DMS 273 (cell line): ENCODE data around the gene MYL6.

Source experiments
- DNase-seq: peaks from one replicate; lab custom pipeline; 2025; ENCODE audit not compliant: unreplicated experiment; lab: John Stamatoyannopoulos, UW

The MYL6 gene

DNA sequence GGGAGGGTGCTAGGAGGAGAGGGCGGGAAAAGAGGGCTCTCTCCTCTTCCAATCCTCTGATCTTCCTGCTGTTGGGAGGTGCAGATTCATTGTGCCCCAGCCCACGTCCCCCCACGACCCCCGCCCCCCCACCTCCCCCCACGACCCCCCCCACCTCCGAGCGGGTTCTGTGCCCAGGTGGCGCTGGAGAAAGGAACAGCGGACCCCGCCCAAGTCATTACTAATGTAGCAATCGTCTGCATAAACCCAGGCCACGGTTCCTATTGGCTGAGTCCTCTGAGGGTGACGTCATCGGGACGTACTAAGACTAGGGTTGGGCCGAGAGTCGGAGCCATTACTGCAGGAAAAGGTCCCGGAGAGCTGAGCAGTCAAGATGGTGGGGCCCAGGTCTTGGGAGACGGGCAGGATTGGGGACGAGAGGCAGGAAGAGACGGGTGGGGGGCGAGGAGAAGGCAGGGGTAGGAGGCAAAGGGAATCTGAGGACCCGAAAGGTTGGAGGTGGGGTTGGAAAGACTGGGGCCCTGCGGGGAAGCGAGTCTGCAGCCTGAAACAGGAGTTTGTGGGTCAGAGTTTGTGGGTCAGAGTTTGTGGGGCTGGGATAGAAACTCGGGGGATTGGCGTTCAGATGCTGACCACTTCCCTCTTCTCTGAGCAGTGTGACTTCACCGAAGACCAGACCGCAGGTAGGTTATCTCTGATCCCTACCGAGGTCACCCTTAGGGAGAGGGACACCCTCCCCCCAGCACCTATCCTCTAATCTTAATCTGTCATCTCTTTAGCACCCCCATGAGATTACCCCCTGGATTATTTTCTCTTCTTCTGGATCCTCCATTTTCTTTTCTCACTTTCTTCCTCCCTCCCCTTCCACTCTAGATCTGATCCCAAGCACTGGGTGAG is at the start of gene MYL6:
MYL6 (plus strand) TSS at position 331 of the 897 bp plus-strand sequence; CDS start at position 374, 43 bp downstream.
- peak; percentile 98 for DNase-seq

DNA sequence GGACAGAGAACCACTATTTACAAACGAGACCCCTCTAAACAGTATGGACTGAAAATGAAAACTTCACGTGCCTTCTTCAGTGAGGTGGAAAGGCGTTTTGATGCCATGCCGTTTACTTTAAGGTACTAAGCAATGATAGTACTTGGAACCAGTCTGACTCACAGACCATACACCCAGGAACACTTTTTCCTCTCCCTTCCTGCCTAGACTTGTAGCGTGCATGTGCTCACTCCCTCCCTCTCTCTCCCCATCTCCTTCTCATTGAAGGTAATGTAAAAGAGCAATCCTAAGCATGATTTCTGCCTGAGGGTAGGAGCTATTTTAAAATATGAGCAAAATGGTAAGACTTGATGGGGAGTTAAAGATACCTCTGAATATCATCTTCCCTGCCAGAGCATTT is 47.6 kb upstream of the MYL6 start:
- DNase-seq: no peak

DNA sequence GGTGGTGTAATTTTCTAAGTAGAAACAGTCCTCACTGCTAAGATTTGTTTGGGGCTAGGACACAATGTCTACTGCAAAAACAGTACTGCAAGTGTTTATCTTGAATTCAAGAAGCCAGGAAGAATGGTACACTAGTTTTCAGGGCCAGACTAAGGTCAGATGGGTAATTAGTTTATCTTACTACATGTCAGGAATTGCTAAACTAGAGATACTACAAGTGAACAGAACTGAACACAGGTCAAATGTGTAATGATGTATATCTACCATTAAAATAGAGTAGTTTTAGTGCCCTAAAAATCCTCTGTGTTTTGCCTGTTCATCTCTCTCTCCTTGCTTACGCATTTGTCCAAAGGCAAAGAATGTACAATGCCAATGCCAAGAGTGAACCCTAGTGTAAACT is 44.1 kb upstream of the MYL6 start:
- DNase-seq: no peak

DNA sequence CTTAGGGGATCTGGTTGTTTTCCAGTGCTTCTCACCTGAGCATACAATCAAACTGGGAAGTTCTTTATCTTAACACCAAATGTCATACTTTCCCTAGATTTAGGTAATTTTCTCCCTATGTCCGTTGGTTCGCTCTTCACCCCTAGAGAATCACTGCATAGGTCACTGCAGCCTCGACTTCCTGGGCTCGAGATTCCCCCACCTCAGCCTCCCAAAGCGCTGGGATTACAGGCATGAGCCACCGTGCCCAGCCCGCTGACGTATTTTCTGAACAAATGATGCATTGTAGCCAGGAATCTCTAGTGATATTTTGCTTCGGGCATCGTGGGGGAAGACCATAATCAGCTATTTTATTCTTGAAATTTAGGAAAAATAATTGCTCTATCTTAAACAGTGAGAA is 42.8 kb upstream of the MYL6 start:
- no peak for DNase-seq

DNA sequence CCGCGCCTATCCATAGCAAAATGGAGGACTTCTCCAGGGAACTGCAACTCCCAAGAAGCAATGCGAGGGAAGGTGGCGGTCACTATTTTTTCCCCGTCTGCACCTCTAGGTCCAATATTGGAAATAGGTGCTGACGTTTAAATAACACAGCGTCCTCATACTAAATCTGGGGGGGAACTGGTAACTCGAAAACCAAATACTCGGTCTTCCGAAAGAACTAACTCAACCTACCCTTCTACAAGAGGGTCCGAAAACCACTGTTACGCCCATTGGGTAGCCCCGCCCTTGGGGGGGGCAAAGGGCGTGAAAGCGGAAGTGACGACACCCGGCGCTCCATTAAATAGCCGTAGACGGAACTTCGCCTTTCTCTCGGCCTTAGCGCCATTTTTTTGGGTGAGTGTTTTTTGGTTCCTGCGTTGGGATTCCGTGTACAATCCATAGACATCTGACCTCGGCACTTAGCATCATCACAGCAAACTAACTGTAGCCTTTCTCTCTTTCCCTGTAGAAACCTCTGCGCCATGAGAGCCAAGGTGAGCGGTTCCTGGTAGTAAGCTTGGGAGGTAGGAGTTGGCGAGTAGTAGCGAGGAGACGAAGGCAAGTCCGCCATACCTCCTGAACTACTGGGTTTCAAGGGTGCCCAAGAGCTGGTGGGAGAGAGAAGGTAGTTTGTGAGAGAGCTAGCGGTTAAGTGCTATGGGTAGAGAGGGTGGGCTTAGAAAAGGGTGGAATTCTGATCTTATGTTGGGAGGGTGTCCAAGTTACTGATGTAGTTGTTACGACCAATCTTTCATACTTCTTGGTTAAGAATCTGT is 41.7 kb upstream of the MYL6 start, which contains the start of gene RPL41:
RPL41 (plus strand) TSS at position 367 of the 815 bp plus-strand sequence.
- DNase-seq: peak; percentile 95

DNA sequence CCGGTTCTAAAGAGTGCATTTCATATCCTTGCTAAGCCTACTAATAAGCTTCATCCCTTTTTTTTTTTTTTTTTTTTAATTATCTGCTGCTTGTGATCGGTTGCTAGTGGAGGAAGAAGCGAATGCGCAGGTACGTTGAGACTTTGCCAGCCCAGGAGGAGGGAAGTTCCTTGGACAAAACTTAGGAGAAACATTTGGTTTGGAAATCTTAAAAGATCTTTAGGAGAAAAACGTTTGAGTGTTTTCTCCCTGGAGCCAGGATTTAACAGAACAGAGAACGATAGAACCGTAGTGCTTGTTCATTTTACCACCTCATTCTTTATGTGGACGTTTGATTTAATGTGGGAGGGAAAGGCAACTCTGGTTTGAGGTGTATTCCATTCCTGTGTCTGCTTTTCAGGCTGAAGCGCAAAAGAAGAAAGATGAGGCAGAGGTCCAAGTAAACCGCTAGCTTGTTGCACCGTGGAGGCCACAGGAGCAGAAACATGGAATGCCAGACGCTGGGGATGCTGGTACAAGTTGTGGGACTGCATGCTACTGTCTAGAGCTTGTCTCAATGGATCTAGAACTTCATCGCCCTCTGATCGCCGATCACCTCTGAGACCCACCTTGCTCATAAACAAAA is 41.0 kb upstream of the MYL6 start:
- DNase-seq: peak; percentile 42

DNA sequence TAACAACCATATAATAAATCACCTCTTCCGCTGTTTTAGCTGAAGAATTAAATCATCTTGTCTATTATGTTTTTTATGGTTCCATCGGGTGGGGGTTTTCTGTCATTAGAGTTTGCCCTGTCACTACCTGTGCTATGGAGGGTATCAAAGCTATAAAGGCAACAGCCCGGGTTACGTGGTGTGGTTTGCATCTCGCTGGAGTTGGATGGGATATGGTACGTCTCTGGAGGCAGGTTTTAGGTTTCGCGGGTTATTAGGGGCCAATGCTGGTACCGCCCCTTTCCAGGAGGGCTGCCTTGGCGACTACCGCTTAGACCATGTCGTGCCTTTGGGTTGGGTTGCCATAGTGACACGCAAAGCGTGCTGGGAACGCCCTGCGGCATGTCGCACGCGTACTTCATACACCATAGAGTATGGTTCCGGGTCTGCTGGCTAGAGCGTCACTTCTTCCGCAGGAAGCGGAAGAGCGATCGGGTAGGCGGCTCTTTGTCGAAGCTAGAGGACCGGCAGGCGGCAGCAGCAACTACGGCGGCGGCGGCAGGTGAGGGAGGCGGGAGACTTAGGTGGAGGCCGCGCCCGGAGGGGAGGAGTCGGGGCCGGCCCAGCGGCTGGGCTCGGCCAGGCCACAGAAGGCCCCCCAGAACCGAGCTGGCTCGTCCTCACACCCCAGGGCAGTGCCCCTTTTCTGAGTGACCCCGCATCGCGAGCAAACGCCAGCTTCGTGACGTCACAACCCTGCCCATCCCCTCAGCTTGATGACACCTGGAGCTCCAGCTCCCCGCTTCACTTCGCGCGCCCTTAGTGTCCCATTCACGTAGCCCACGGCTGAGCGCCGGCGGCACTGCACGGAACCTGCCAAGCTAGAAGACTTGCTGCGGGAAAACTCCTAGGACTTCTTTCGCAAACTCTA is 40.1 kb upstream of the MYL6 start, which contains the start of gene ZC3H10:
ZC3H10 (plus strand) TSS at position 489 of the 910 bp plus-strand sequence. CDS start 2,297 bp downstream, outside the sequence.
- DNase-seq: peak; percentile 99

DNA sequence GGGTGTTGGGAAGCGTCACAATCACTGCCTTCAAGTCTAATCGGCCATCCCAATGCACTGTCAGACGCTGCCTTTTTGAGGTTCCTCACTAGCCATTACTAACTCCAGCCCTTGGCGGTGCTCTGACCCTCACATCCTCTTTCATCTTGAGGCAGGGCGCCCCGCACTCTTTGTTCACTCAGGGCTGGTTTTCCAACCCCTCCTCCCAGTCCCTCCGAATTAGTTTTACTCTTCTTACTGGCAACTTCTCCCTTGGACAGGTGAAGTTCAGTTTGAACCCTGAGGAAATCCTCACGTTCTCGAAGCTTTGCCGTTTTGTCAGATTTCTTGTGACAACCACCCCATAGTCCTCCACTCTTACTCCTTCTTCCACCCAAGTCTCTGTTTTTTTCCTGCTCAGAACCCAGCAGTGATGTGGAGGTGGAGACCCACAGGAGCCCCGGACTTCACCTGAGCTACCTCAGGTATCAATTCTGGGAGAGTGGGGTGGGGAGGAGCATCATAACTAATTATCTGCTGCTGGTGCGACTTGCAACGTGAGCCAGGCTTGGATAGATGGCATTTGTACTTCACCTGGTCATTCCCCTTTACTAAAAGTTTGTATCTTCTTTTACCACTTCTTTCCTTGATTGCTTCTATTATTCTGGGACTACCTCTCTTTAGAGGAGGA is 39.3 kb upstream of the MYL6 start:
- DNase-seq: no peak

DNA sequence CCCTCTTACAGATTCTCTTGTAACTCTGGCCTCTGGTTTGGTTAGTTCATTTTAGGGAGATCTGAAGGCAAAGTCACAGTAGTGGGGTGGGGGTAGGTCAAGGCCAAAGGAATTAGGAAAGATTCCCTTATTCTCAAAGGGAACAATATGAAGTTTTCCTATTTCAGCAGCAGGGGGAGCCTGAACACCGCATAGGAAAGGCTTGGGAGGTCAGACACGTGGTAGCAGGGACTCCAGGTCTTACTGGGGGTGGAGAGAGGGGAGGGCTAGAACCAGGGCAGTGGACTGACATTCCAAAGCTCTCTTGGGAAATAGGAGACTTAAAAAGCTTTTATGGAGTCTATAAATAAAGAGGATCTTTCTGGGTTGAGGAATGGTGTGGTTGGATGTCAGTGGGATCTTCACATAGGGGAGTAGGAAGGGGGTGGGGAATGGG is 38.8 kb upstream of the MYL6 start:
- peak; percentile 91 for DNase-seq

DNA sequence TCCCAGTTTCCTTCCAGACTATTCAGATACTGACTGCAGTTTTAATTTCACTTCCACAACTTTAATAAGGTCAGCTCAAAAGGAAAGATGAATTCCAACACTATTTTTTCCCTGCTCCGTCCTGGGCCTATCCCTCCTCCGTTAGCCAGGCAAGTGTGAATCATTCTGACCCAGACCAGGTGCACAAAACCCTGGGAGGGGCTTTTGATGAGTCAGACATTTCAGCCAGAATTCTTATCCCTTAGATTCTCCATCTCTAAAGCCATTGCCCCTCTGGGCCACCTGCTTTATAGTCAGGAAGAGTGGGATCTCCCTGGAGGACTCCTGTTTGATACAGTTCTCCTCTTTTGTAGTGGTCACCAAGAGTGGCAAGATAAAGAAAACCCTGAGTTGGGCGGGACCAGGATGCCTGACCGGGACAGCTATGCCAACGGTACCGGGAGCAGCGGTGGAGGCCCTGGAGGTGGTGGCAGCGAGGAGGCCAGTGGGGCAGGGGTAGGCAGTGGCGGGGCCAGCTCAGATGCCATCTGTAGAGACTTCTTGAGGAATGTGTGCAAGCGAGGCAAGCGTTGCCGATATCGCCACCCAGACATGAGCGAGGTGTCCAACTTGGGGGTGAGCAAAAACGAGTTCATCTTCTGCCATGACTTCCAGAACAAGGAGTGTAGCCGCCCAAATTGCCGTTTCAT is 37.9 kb upstream of the MYL6 start:
- DNase-seq: no peak

DNA sequence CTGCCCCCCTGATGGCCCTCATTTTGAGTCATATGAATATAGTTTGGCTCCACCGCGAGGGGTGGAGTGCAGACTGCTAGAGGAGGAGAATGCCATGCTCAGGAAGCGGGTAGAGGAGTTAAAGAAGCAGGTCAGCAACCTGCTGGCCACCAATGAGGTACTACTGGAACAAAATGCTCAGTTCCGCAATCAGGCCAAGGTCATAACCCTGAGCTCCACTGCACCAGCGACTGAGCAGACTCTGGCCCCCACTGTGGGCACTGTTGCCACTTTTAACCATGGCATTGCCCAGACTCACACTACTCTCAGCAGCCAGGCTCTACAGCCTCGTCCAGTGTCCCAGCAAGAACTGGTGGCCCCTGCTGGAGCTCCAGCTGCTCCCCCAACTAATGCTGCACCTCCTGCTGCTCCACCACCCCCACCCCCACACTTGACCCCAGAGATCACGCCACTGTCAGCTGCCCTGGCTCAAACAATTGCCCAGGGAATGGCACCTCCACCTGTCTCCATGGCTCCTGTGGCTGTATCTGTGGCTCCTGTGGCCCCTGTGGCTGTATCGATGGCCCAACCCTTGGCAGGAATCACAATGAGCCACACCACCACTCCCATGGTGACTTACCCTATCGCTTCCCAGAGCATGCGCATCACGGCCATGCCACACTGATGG is 36.8 kb upstream of the MYL6 start:
- DNase-seq: no peak

DNA sequence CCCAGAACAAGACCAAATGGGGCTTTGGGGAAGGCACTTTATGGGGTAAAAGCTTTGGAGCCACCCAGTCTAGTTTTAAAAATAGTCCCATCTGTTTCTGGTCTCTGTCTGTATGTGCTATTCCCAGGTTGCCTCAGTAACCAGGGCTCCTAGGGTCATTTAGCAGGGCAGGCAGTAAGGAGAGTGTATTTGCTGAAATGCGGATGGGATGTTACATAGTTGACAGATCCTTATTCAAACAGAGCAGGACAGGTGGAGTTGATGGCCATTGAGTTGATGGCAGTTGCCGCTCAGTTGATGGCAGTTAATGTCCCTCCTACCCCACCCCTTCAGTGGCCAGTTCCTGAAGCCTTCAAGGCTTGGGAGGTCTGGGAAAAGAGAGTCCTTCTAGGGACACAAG is 35.5 kb upstream of the MYL6 start:
- DNase-seq: peak; percentile 52

DNA sequence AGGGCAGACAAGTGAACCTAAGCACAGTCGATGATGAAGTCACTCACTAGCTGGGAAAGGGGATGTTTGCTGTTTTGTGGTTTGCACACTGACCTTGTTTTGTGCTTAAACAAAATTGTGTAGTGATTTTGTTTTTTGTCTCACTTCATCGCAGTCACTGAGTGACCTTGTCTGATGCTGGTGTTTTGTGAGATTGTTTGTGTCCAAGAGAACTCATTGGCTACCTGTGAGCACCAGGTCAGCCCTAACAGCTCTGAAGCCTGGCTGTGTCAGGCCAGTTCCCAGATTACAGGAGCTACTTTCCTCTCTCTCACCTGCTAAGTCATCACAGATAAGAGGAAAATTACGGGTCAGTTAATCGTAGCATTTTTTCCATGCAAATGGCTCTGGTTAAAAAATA is 34.0 kb upstream of the MYL6 start:
- DNase-seq: no peak

DNA sequence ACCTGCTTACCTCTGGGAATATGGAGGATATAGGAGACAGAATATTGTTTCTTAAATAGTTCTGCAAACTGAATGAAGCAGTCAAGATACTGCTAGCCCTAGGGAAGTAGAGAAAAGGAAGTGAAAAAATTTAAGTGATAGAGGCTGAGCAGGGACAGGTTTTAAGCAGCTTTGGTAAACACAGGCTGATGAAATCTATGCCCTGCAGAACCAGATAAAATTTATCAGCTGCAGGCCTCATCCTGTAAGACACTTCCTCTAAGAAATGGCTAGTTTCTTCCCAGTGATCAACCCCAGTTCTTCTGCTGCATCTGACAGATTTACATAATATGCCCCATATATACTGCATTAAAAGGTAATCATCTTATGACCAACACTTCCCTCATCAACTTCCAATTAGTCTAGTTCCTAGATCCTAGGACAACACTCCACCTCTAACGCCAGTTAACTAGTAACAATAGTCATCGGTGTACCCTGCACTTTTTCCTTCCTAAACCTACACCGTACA is 31.4 kb upstream of the MYL6 start:
- no peak for DNase-seq

DNA sequence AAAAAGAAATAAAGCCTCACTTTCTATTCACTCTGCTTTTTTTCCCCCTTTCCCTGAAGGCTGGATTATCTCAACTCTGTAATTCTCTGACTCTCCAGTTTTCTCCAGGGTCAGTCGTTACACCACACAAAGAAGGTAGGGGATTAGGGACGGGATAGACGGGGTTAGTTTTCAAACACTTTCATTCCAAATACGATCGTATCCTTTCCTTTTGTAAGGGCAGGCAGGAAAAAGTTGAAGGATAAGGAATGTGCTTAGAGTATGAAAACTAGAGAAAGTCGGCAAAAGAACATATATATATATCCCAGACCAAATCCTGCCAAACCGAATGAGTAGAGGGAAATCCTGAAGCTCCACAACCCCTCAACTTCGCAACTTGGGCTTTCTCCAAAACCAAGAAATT is 30.7 kb upstream of the MYL6 start:
- no peak for DNase-seq

DNA sequence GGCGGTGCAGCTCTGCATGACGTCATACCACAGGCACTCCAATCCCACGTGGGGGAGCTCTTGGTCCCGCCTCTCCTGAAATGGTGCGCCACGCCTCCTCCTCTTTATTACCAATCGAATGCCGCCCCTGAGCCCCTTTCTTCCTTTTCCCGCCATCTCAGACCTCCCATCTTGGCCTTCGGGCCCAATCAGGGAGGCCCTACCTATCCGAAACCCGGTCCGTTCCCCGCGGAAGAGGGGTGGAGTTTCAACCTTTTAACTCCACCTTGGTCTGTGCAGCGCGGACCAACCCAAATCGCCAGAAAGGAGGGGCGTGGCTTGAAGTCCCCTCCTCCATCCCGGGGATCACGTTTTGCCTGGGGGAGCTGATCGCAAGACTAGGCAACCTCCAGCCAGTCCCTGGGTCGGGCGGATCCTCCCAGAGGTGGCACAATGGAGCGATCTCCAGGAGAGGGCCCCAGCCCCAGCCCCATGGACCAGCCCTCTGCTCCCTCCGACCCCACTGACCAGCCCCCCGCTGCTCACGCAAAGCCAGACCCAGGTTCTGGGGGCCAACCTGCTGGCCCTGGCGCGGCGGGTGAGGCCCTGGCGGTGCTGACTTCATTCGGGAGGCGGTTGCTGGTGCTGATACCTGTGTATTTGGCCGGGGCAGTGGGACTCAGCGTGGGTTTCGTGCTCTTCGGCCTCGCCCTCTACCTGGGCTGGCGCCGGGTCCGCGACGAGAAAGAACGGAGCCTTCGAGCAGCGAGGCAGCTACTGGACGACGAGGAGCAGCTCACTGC is 30.1 kb upstream of the MYL6 start, which contains the start of gene ESYT1:
ESYT1 (plus strand) TSS at position 380 of the 782 bp plus-strand sequence; CDS start at position 433, 53 bp downstream.
- peak; percentile 99 for DNase-seq

DNA sequence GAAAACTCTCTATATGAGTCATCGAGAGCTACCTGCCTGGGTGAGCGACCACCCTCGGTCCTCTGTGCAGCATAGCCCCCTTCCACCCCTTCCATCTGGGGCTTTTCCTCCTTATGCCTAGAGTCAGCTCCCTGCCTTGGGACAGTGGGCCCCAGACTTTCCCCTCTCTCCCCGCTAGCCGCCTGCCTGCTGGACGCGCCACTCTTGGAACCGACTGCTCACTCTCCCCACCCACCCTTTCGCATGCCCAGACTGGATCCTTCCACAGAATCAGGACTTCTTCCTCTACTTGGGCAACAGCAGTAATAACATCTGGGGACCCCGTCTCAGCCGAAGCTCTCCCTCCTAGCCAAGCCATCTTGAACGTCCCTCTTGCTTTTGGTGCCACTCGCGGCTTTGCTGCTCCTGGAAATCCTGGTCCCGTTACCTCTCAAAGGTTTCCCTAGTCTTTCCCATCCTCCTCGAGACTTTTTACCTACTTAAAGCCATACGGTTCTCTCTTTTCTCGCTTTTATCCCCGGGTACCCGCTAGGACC is 29.4 kb upstream of the MYL6 start:
- DNase-seq: peak; percentile 54
